GM19372 (cell line): ENCODE data around the gene DYNC1I1.

Experiments used
- ATAC-seq: cut with Tn5 transposase; IDR thresholded peaks from one replicate; pipeline ENCODE4 v1.9.1; 2021; ENCODE audit warnings: mild to moderate bottlenecking, low read depth, moderate library complexity; ENCODE audit not compliant: unreplicated experiment

Gene DYNC1I1

GRCh38 chr7:96061009-96061408 is 288.7 kb downstream of the DYNC1I1 start:
- no peak for ATAC-seq

GRCh38 chr7:96061844-96062243 is 289.5 kb downstream of the DYNC1I1 start:
- no peak for ATAC-seq

- no peak for ATAC-seq
Measured at GRCh38 chr7:96067321-96067720, 295.0 kb downstream of the DYNC1I1 start.

GRCh38 chr7:96069401-96069800 is 297.0 kb downstream of the DYNC1I1 start:
- ATAC-seq: no peak

- ATAC-seq: no peak
Measured at GRCh38 chr7:96074871-96075270, 302.5 kb downstream of the DYNC1I1 start.

- ATAC-seq: peak; percentile 92
Measured at GRCh38 chr7:96075510-96076349, 303.4 kb downstream of the DYNC1I1 start.

GRCh38 chr7:96076350-96076707 is 304.0 kb downstream of the DYNC1I1 start:
- no peak for ATAC-seq

- no peak for ATAC-seq
Measured at GRCh38 chr7:96080027-96080426, 307.7 kb downstream of the DYNC1I1 start.

GRCh38 chr7:96084881-96085553 is 312.7 kb downstream of the DYNC1I1 start:
- no peak for ATAC-seq

- ATAC-seq: no peak
Measured at GRCh38 chr7:96085953-96086352, 313.6 kb downstream of the DYNC1I1 start.

- no peak for ATAC-seq
Measured at GRCh38 chr7:96088579-96088978, 316.2 kb downstream of the DYNC1I1 start.

GRCh38 chr7:96089511-96089910 is 317.2 kb downstream of the DYNC1I1 start:
- no peak for ATAC-seq

GRCh38 chr7:96090756-96091155 is 318.4 kb downstream of the DYNC1I1 start:
- no peak for ATAC-seq

GRCh38 chr7:96093435-96093834 is 321.1 kb downstream of the DYNC1I1 start:
- ATAC-seq: no peak

GRCh38 chr7:96097835-96098234 is 325.5 kb downstream of the DYNC1I1 start:
- ATAC-seq: no peak

GRCh38 chr7:96100737-96101136 is 328.4 kb downstream of the DYNC1I1 start:
- ATAC-seq: no peak

- no peak for ATAC-seq
Measured at GRCh38 chr7:96102096-96102811, 329.9 kb downstream of the DYNC1I1 start.

GRCh38 chr7:96104984-96105383 is 332.6 kb downstream of the DYNC1I1 start:
- no peak for ATAC-seq

GRCh38 chr7:96111405-96111804 is 339.1 kb downstream of the DYNC1I1 start:
- ATAC-seq: no peak

- ATAC-seq: no peak
Measured at GRCh38 chr7:96114190-96114589, 341.8 kb downstream of the DYNC1I1 start.

- ATAC-seq: no peak
Measured at GRCh38 chr7:96116173-96116572, 343.8 kb downstream of the DYNC1I1 start.
